Suppressor macrophage treated with lipopolysaccharide for 4 hours (primary cell): ENCODE measurements around the gene SRD5A3.
"Not testable (repeated sequence)": the region's sequence is repeated elsewhere in the genome, so short reads cannot be mapped to it uniquely, and the experiment has no call there.

ENCODE experiments used
- DNase-seq: peaks from one replicate; pipeline ENCODE4 v3.0.0-alpha.2; 2020

Gene SRD5A3

GRCh38 chr4:55347610-55348228 is 1.7 kb downstream of the SRD5A3 start:
- no peak for DNase-seq

- DNase-seq, result no peak
These were observed 2.4 kb downstream of the SRD5A3 start for GRCh38 chr4:55348466-55348865.

- DNase-seq, result not testable (repeated sequence)
These were observed 4.8 kb downstream of the SRD5A3 start for GRCh38 chr4:55350870-55351269.

- no peak for DNase-seq
These were observed 5.8 kb downstream of the SRD5A3 start for GRCh38 chr4:55351824-55352223.

GRCh38 chr4:55352726-55353125 is 6.7 kb downstream of the SRD5A3 start:
- peak; percentile 55 for DNase-seq

- not testable (repeated sequence) for DNase-seq
These were observed 7.2 kb downstream of the SRD5A3 start for GRCh38 chr4:55353228-55353747.

- no peak for DNase-seq
These were observed 8.6 kb downstream of the SRD5A3 start for GRCh38 chr4:55354648-55355047.

- no peak for DNase-seq
These were observed 9.5 kb downstream of the SRD5A3 start for GRCh38 chr4:55355555-55355954.

- no peak for DNase-seq
These were observed 11.0 kb downstream of the SRD5A3 start for GRCh38 chr4:55356991-55357461.

GRCh38 chr4:55358246-55358645 is 12.2 kb downstream of the SRD5A3 start:
- no peak for DNase-seq

GRCh38 chr4:55358668-55359067 is 12.6 kb downstream of the SRD5A3 start:
- peak; percentile 86 for DNase-seq

GRCh38 chr4:55359397-55359916 is 13.4 kb downstream of the SRD5A3 start:
- no peak for DNase-seq

GRCh38 chr4:55362938-55363337 is 16.9 kb downstream of the SRD5A3 start:
- DNase-seq, result not testable (repeated sequence)

GRCh38 chr4:55363691-55364351 is 17.8 kb downstream of the SRD5A3 start:
- no peak for DNase-seq

- DNase-seq, result no peak
These were observed 18.8 kb downstream of the SRD5A3 start for GRCh38 chr4:55364691-55365344.

GRCh38 chr4:55365345-55365728 is 19.3 kb downstream of the SRD5A3 start:
- DNase-seq, result no peak

- no peak for DNase-seq
These were observed 20.6 kb downstream of the SRD5A3 start for GRCh38 chr4:55366621-55367020.

- no peak for DNase-seq
These were observed 21.2 kb downstream of the SRD5A3 start for GRCh38 chr4:55367084-55367722.

GRCh38 chr4:55369968-55370367 is 23.9 kb downstream of the SRD5A3 start:
- no peak for DNase-seq

- DNase-seq, result no peak
These were observed 26.2 kb downstream of the SRD5A3 start for GRCh38 chr4:55372259-55372658.

GRCh38 chr4:55373461-55373860 is 27.4 kb downstream of the SRD5A3 start:
- no peak for DNase-seq

- no peak for DNase-seq
These were observed 30.7 kb downstream of the SRD5A3 start for GRCh38 chr4:55376698-55377097.
